Measurements from ENCODE around the gene ASB7.

ASB7 gene

DNA sequence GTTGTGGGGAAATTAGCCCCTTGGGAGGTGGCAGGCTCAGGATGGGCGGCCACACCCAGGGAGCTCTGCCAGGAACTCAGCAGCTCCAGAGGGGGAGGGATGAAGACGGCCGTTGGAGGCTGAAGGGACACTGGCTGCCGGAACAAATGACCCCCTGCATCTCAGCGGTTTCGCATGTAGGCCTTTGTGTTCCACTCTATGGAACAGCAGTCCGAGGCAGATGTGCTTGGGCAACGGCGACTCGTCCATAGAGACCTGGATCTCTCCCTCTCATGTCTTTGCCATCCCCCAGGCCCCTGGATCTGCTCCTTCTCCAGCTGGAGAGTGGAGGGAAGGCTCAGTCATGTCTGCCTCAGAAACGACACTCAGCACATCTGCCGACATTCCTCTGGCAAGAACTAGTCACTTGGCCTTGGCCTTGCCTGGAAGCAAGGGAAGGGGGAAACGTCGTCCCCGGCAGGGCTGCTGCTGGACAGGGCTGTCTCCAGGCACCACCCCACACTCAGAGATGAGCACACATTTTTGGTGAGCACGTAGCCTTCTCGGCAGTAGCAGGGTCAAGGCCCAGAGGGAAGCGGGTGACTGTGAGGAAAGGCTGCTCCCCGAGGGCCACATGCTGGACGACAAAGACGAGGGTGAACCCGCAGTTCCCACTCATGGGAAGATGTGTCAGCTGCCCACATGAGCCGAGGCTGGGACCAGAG, 83.8 kb downstream of the ASB7 start:
- peak; percentile 71 for DNase-seq (ENCODE audit: low spot score)

DNA sequence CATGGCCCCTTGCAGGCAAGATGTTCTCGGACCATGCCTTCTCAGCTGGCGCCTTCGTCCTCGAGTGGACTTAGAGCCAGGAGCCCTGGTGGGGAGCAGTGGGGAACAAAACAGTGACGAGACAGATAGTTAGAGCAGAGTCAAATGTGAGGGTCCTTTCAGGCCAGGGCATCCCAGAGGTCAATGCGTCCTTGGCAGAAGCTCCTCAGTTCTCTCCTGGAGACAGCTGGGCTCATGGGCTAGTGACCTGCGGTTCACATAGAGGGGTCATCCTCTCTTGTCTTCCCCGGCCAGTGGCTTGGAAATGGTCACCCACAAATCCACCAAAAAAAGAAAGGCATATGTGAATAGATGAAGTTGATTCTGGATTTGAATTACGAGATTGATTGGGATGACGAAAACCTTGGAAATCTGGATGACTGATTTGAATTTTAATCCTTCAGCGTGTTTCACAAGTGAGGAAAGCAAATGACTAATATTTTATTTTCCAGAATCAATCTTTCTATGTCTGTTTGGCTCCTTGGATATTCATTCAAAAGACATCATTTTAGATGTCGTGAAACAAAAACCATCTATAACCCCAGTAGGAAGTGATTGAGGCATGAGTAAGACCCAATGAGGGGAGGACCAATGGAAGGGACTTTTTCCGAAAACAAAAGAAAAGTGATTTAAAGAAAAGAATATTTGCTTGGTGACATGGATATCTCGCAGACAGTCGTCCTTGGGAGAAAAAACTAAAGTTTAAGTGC, 84.5 kb downstream of the ASB7 start:
- DNase-seq (ENCODE audit: low spot score), result peak; percentile 73

DNA sequence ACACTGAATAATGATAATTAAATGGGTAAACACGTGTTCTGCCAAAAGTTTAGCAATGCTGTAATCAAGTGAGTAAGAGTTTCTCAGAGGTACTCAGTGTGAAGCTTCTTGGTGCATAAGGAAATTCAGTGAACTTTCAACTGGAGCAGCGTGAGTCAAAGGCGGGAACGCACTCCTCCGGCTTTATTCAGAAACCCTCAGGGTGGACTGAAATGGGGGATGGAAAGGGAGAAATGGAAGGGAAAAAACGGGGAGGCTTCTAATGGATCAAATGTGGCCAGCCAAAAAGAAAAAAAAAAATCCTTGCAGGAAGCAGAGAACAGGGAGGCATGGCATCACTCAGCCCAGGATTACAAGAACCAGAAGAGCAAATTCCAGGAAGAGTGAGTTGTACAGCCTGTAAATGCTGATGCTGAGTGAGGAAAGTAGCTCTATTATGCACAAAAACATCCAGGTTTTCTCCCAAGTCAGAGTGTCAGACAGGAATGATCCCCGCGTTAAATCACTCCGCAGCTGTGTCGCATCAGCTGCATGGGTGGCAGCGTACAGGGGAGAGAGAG, 85.3 kb downstream of the ASB7 start:
- peak; percentile 73 for DNase-seq (ENCODE audit: low spot score)

DNA sequence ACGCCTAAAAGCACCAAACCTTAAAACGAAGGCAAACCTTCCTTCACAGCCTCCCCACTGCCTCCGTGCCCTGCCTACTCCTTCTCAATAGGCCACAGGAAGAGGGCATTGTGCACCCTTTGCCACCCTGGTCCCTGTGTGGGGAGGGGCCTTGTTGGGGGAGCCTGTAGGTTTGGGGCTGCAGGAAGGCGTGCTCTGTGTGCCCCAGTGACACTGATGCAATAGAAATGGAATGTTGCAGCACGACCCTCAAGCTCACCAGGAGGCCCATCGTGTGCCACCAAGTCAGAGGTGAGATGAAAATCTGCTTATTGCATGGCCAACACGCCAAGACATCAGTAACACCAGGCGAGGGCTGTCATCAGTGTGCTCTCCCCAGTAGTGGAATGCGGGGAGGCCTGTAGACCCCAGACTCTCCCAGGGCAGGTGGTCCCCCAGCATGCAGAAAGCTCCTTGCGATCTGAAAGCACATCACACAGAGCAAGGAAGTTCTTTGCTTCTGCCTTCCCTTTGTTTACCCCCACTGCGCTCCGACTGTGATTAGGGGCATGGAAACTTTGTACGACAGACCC, 86.2 kb downstream of the ASB7 start:
- no peak for DNase-seq (ENCODE audit: low spot score)

DNA sequence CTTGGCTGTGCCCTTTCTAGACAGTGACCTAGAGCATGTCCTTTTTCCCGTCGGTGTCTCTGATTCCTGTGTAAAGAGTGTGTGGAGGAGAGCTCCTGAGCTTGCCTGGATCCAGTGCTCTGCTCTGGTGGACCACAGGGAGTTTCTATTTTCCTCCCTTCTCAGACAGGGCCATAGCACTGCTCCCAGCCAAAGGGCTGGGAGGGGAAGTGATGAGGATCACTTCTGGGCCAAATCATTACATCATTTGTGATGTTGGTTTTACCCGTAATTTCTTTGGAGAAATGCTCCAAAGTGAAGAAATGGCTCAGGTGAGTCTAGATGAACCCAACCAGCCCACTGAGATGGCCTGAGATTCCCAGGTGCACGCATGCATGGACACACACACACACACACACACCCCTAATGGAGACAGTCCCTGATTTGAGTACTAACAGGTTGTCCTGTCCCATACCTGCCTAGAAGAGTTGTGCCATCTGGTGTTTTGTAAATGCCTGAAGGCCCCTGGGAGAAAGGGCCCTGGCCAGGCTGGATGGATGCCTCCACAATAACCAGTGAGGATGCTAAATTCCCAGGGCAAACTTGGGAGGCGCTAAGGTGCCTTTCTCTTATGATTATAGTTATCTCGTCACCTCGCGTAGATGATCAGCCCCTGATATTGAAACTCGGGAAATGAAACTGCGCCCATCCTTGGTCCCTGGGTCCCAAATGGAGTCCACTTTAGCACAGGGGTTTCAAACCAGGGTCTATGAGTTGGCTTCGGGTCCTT, 86.9 kb downstream of the ASB7 start:
- no peak for DNase-seq (ENCODE audit: low spot score)

DNA sequence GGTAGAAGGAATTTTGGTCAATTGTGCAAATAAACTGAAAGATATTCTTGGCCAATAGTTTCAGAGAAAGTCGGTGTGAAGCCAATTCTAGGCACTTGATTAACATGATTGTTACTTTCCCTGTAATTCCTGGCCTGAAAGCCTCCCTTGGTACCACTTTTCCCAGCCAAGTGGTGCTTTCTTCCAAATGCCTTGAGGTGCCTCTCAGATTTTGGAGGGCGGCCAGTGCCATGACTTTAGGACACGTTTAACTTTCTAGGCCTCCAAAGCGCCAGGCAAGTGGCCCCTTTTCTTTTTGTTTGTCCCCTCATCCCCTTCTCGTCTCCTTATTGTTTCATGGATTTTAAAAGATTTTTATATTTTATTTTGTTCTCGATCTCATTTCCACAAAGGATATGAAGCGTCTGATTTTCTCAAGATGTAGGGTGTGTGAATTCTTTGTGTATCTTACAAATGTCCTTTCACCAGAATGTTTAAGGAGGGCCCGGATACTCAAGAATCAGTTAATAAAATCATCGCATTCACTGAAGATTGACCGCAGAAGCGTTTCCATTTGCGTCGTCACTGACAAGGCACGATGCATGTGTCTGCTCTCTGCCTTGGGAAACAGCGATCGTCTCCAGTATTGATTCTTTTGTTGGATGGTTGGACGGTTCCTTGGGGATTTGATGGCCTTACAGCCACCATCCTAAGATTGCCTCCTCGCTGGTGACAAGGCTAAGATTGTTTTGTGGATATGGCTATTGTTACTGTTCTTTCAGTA, 87.8 kb downstream of the ASB7 start:
- DNase-seq (ENCODE audit: low spot score), result no peak

DNA sequence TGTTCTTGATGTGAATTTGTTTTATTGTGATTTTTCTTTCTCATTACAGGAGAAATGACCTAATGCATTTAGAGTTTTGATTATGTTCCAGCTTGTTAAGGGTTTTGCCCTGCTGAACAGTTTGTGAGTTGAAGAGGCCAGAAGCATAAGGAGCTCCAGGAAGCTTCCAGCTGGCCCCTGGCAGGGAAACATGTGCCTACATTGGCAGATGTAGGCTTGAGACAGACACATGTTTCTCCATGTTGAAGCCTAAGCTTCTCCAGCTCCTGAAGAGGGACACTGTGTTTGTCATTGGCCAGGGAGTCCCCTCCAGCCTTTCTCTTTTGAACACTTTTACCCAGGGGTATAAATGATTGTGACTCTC, 88.4 kb downstream of the ASB7 start:
- DNase-seq (ENCODE audit: low spot score), result no peak

DNA sequence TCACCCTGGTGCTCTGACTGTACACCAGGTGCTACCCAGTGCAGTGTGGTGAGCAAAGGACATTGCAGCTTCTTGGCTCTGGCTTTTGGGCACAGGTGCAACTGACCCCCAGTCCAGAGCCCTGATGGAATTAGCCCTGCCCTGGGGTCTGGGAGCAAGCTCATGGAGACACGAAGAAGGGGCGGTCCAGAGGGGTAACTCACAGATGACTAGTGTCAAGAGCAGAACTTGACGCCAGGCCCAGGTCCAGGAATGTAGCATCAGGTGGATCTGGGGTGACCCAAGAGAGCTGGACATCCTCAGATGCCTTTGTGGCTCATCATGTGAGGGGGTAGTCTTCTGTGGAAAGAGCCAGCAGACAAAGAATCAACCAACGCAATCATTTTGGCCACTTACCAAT, 88.9 kb downstream of the ASB7 start:
- no peak for DNase-seq (ENCODE audit: low spot score)

DNA sequence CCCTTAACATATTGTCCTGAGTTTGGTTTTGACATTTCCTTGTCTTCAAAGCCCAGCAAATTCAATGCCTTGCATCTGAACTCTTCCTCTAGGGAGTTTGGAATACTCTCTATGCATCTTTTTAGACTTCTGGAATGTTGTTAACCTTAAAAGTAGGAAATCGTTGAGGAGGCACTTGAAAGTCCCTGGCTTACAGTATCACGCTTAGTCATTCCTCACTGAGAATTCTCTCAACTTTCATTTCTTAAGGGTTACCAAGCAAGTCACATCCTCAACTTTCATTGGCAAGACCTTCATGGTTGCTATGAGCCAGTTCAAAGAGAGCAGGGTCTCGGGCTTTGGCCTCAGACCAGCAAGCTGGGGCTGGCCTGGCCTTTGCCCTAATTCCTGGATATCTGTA, 89.9 kb downstream of the ASB7 start:
- DNase-seq (ENCODE audit: low spot score), result no peak

DNA sequence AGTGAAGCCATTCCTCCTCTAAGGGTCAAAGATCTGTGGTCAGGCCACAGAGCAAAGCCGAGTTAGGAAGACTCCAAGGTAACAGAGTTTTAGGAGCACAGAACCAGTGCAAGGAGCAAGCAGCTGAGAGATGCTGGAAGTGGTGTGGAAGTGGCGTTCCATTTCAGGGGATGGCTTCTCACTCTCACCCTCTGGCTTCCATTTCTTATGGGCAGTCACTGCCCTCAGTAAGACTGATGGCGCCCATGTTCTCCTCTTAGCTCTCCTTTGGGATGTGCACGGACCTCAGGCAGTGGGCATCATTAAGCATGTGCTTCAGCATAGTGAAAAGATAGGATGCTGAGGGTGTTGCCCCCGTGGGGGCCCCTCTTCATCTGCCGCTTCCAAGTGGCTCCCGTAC, 90.3 kb downstream of the ASB7 start:
- no peak for DNase-seq (ENCODE audit: low spot score)

DNA sequence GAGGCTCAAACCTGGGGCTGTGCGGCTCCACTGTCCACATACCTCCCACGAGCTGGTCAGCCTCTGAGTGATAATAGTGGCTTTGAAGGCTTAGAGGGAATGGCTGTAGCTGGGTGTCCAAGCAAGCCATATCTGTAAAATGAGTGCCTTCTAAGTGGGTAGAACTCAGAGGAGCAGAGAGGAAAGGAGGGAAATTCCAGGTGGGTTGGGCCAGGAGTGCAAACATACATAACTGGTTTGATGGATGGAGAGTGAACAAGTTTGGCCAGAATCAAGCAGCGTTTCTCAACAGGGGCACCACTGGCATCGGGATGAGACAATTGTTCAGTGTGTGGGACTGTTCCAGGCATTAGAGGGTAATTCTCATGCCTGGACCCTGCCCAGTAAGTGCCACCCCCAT, 91.1 kb downstream of the ASB7 start:
- no peak for DNase-seq (ENCODE audit: low spot score)

DNA sequence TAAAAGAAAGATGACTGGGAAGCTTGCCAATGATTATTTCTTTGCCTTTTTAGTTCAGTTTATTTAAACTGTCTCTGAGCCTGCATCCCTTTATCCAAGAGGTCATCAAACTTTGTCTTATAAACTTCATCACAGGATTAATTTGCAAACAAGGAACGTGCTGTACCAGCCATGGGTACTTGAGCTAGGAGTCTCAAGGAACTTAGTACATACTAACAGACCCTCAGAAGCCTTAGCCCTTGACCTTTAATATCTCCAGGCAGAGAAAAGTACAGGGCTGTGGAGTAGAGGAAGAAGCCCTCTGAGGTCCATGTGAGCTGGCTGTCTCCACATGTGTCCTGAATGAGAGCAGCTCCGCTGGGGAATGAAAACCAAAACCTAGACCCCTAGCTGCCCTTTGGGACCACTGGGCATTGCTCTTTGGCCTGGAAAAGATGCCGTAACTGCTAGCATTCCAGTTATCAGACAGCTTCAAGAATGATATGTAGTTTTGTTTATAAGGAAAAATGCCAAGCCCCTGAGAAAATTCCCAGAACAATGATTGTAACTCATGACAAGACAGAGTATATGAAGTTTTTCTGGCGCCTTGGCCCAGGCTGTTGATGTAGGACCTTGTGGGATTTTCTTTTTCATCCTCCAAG, 92.1 kb downstream of the ASB7 start:
- no peak for DNase-seq (ENCODE audit: low spot score)

DNA sequence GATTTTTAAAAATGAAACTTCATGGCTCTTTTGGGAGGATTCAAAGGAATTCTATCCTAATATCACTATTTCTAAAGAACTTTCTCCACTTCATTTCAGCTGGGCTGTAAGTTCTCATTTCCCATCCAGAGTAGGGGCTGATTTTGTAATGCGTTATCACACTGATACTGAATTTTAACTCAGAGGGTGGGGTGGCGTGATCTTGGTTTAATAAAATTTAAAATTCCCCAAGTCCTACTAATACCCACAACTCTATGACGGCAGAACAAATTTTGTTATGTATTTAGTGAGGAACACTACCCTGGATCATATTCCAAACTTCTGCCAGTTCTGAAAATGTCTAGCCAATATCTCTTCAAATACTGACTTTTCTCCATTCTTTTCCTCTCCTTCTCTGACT, 92.7 kb downstream of the ASB7 start:
- no peak for DNase-seq (ENCODE audit: low spot score)

DNA sequence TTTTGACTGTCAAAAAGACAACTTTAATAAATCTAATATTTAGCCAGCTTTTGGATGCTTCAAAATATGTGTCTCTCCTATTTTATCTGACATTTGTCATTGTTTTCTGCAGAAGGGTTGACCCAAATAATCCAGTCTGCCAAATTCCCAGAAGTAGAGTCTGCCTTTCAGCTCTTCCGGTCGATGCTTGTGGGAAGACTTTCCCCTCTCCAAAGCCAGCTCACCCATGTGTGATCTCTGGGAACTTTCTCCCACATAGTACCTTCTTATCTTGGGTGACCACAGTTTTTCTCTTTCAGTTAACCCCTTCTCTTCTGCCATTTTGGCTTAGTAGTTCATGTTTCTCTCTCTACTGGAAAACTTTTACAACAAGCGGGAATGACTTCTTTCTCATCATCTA, 94.1 kb downstream of the ASB7 start:
- DNase-seq (ENCODE audit: low spot score), result no peak

Data from GM03348 (cell line).